Breast epithelium (tissue), 4 donors: ENCODE measurements around the gene WDR1. TPM values are rescaled to one million over a fixed set of nuclear protein-coding genes. Genes with fewer than 3 reads are reported as not detected.

Source experiments
- DNase-seq, 2 donors: peaks; one replicate each; pipeline ENCODE4 v3.0.0-alpha.2; 2019; ENCODE audit warnings: low spot score in 2 of 2
- H3K27ac ChIP-seq, 2 donors: fragments of 200-600 bp; sonication (generic) in 1 of 2; one replicate each; pipeline ENCODE4 v1.5.1; 2016 to 2019; ENCODE audit warnings: mild to moderate bottlenecking in 1 of 2
- H3K27me3 ChIP-seq, 2 donors: fragments of 200-600 bp; sonication (generic) in 1 of 2; one replicate each; pipeline versions ENCODE4 v1.5.1 to v1.6.0; 2017 to 2019; ENCODE audit warnings: control low read depth in 1 of 2, mild to moderate bottlenecking in 1 of 2
- H3K36me3 ChIP-seq: fragments of 200-600 bp; one replicate; pipeline ENCODE4 v1.5.1; 2019
- H3K4me1 ChIP-seq, 2 donors: fragments of 200-600 bp; sonication (generic); one replicate each; pipeline ENCODE4 v1.5.1; 2016 to 2019; ENCODE audit warnings: control low read depth in 1 of 2
- H3K4me3 ChIP-seq, 3 donors: fragments of 200-600 bp; sonication (generic); 1 replicate in 2 of 3; 2 replicates in 1 of 3; pipeline ENCODE4 v1.5.1; 2016 to 2019; ENCODE audit warnings: mild to moderate bottlenecking in 3 of 3, moderate library complexity in 2 of 3
- H3K9me3 ChIP-seq, 2 donors: fragments of 200-600 bp; sonication (generic) in 1 of 2; one replicate each; pipeline ENCODE4 v1.5.1; 2016 to 2019; ENCODE audit warnings: control low read depth in 1 of 2
- POLR2A ChIP-seq: fragments of 450-650 bp; IDR thresholded peaks from one replicate; pipeline ENCODE4 v1.6.1; 2016; ENCODE audit warnings: antibody characterized with exemption, mild to moderate bottlenecking, moderate library complexity
- POLR2AphosphoS5 ChIP-seq, 3 donors: sonication (generic); formaldehyde crosslinking; IDR thresholded peaks; one replicate each; pipeline ENCODE4 v1.6.1; 2017; ENCODE audit warnings: antibody characterized with exemption in 3 of 3
- intact Hi-C: fragments of 100-400 bp; cut with DNase I; formaldehyde crosslinking; loops from one replicate; pipeline ENCODE4 v1.15.1; 2023; ENCODE audit warnings: low total_unique reads
- total RNA-seq, 3 donors: library from RNA; depleted of rRNA; stranded (reverse); fragments of >200 nt; gene quantifications; one replicate each; pipeline ENCODE4 v1.1.0, GENCODE V29; 2016
- TF ChIP-seq, protein P1 (sequence below), 3 donors: fragments of 450-650 bp; IDR thresholded peaks; one replicate each; pipeline ENCODE4 v1.5.1; 2016 to 2017; ENCODE audit warnings: antibody characterized with exemption in 3 of 3, mild to moderate bottlenecking in 3 of 3, moderate library complexity in 3 of 3

WDR1 gene
- total RNA-seq, 3 donors from 2014 or later: 93.9 to 142 (median 127) TPM

DNA sequence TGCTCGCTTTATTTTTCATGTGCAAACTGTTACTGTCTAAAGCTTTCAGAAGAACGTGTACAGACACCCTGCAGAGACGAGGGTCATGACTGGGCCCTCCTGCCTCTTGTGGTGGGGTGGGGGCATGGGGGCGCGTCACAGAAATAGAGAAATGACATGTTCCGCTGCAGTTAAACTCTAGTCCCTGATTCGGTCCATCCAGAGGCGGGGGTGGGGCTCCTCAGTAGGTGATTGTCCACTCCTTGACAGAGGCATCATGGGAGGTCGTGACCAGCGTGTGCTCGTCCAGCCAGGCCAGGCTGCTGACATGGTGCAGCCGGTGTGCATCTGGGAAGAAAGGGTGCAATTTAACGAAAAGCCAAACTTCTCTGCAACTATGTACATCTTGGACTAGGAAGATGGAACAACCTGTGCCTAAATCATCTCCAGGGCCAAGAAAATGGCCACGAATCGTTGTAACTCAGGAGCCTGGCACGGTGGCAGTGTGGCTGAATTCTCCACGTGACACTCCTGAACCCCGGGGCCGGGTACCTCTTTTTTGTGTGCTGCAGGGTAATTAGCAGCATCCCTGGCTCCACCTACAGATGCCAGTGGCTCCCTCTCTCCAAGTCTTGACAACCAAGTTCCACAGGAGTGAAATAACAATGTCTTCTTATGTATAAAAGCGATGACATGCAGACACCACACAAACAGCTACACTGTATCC, 41.3 kb downstream of the WDR1 start:
- intact Hi-C loops: no loop called here
- no peak for TF ChIP-seq POLR2A
- no peaks in the 10 kb centered on the region for H3K4me1 ChIP-seq
- no peaks in the 10 kb centered on the region for H3K9me3 ChIP-seq
- H3K36me3 ChIP-seq: peaks cover 23% of the 10 kb centered on the region
- DNase-seq: peak in 1 of 2 donors; percentile 37
- no peak overlapping the region for H3K4me3 ChIP-seq
- H3K27ac ChIP-seq: no peak overlapping the region
- H3K27me3 ChIP-seq: no peaks in the 10 kb centered on the region

DNA sequence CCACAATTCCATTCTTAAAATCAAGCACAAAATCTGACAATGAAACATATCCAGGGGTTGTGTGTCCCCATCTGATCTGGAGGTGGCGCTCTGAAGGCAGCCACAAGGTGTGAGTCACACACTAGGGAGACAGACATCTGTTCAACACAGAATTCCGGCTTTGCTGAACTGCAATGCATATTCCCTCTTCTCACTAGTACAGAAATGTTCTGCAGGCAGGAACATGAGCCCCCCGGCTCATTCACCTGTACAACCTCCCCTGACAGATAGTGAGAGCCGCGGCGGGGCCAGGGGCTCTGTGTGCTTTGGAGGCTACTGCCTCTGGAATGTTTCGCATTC, 41.9 kb downstream of the WDR1 start:
- H3K27ac ChIP-seq: no peak overlapping the region
- DNase-seq: peak in 1 of 2 donors; percentile 22
- intact Hi-C loops: no loop called here

DNA sequence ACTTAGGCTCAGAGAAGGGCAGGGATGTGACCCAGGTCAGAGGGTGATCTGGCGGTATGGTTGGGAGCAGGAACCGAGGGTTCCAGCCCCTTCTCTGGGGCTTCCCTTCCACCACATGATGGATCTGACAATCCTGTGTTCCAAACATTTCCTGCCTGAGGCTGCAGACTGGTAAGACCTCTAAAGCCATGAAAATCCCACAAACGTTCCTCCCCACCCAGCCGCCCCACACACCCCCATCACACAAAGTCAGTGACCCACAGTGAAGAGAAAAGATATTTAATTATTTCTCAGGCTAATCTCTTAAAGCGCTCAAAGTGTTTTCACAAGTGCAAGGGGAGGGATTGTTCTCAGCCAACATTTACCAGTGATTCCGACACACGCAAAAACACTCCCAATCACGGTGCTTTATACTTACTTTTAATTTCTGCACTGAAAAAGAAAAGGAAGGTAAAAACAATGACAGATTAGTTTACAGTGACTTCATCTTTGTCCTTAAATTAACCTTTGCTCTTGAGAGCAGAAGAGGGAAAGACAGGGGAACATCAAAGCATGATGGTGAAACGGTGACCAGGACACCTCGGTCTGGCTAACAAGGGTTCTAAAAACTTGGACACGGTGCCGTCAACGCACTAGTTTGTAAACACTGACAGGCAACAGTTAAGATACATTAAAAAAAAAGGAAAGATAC, 42.4 kb downstream of the WDR1 start:
- Histone ChIP-seq H3K27ac (no peak overlapping the region), H3K36me3 (peaks cover 23% of the 10 kb centered on the region), H3K9me3 (no peaks in the 10 kb centered on the region), H3K4me3 (no peak overlapping the region), H3K4me1 (no peaks in the 10 kb centered on the region), H3K27me3 (no peaks in the 10 kb centered on the region)
- DNase-seq: no peak
- no peak for TF ChIP-seq POLR2A
- TF ChIP-seq, protein P1, sequence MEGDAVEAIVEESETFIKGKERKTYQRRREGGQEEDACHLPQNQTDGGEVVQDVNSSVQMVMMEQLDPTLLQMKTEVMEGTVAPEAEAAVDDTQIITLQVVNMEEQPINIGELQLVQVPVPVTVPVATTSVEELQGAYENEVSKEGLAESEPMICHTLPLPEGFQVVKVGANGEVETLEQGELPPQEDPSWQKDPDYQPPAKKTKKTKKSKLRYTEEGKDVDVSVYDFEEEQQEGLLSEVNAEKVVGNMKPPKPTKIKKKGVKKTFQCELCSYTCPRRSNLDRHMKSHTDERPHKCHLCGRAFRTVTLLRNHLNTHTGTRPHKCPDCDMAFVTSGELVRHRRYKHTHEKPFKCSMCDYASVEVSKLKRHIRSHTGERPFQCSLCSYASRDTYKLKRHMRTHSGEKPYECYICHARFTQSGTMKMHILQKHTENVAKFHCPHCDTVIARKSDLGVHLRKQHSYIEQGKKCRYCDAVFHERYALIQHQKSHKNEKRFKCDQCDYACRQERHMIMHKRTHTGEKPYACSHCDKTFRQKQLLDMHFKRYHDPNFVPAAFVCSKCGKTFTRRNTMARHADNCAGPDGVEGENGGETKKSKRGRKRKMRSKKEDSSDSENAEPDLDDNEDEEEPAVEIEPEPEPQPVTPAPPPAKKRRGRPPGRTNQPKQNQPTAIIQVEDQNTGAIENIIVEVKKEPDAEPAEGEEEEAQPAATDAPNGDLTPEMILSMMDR (IDR thresholded peaks at IDR 0.05): no peak
- TF ChIP-seq POLR2AphosphoS5 (IDR thresholded peaks at IDR 0.05): no peak
- intact Hi-C loops: no loop called here

More for the DNA sequence above, 41.9 kb downstream of the WDR1 start:
- H3K27me3 ChIP-seq: no peaks in the 10 kb centered on the region
- TF ChIP-seq POLR2AphosphoS5 (IDR thresholded peaks at IDR 0.05) (no peak), POLR2A (no peak)
- TF ChIP-seq, protein P1 (IDR thresholded peaks at IDR 0.05): no peak
- peaks cover 23% of the 10 kb centered on the region for H3K36me3 ChIP-seq
- no peaks in the 10 kb centered on the region for H3K4me1 ChIP-seq
- no peak overlapping the region for H3K4me3 ChIP-seq
- no peaks in the 10 kb centered on the region for H3K9me3 ChIP-seq

DNA sequence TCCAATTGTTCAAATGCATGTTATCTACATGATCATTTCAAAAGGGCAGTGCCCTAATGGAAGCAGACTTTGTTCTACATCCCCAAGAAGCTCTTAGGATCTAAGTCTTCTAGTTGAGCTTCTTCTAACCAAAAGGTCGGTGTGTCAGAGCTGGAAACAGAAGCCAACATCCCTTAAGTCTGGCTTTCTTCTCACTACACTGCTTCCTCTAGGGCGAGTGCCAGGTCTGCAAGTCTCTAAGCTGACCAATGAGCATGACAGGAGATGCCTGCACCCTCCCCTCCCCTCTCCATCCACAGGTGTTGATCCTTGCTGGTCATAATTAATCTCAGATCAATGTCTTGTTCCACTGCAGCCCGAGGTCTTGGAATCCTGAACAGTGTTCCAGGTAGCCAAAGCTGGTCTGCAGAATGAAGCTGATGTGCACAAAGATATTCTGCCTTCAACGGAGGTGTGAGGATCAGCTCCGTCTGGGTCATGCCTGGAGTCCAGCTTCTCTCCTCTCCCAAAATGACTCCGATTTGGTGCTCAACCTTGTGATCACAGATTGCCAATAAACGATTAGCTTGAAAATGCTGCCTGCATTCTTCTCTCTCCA, 44.1 kb downstream of the WDR1 start:
- Histone ChIP-seq H3K9me3 (no peaks in the 10 kb centered on the region), H3K4me1 (no peaks in the 10 kb centered on the region), H3K4me3 (no peak overlapping the region), H3K27ac (no peak overlapping the region), H3K36me3 (peaks cover 23% of the 10 kb centered on the region), H3K27me3 (no peaks in the 10 kb centered on the region)
- peak in 1 of 2 donors; percentile 36 for DNase-seq
- TF ChIP-seq, protein P1 (IDR thresholded peaks at IDR 0.05): no peak
- no peak for TF ChIP-seq POLR2AphosphoS5 (IDR thresholded peaks at IDR 0.05)
- TF ChIP-seq POLR2A: no peak
- intact Hi-C loops: no loop called here

DNA sequence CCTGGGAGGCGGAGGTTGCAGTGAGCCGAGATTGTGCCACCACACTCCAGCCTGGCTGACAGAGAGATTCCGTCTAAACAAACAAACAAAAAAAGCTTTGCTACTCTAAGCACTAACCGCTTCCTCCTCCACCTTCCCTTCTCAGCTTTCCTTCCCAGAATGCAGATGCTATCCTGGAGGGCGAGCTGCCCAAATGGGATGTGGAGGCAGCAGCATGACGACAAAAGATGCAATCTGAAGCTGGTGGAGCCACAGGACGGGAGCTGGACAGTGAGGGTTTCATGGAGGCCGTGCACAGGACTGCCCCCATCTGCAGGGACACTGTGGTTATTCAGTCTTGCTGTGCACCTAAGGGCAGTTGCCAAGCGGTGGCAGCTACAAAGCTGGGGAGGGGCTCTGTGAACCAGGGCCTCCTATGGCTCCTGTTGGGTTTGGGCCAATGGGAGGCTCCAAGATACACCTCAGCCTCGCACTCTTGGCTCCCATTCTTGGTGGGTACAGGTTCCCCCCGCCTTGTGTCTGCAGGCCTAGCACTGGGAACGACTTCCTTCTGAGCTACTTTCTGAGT, 47.4 kb downstream of the WDR1 start:
- intact Hi-C loops: no loop called here
- no peak overlapping the region for H3K27ac ChIP-seq
- H3K4me1 ChIP-seq: no peaks in the 10 kb centered on the region
- no peaks in the 10 kb centered on the region for H3K27me3 ChIP-seq
- TF ChIP-seq POLR2AphosphoS5 (IDR thresholded peaks at IDR 0.05): no peak
- TF ChIP-seq, protein P1 (IDR thresholded peaks at IDR 0.05): no peak
- TF ChIP-seq POLR2A: no peak
- no peak for DNase-seq
- no peak overlapping the region for H3K4me3 ChIP-seq
- H3K9me3 ChIP-seq: no peaks in the 10 kb centered on the region
- H3K36me3 ChIP-seq: peaks cover 3% of the 10 kb centered on the region
